ENCODE results near the gene RASGEF1C.

RASGEF1C gene

DNA sequence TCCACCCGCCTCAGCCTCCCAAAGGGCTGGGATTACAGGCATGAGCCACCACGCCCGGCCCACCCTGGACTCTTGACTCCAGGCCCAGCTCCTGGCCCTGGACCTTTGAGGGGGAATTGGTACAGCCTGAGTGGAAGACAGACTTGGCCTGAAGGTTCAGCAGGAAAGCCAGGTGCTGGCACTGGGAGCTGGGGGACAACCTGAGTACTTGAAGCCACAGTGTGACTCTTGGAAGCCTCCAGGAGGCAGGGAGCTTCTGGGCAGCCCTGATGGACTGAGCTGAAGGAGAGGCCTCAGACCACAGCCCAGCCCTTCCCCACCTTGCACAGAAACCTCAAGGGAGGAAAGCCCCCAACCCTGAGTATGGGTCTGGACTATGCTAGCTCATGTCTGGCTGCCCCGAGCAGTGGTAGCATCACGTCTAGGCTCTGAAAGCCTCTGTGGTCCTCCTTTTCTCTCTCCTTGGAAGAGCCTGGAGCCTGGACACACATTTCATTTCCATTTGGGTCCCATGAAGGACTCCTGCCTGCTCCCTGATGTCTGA is 54.1 kb downstream of the RASGEF1C start:
- Histone ChIP-seq H3K4me3 (ENCODE audit: low read depth in 1 of 2, low read length in 2 of 2) (no peak overlapping the region), H3K4me1 (ENCODE audit: control insufficient read depth in 1 of 2, insufficient read depth in 2 of 2, low read length in 2 of 2) (peaks cover 0 to 3% of the 10 kb centered on the region in 2 donors), H3K36me3 (ENCODE audit: control insufficient read depth in 1 of 2, insufficient read depth in 2 of 2, low read length in 2 of 2) (no peaks in the 10 kb centered on the region), H3K27ac (ENCODE audit: low read length) (no peak overlapping the region), H3K9me3 (ENCODE audit: control insufficient read depth in 1 of 2, low read length in 2 of 2) (peaks cover 0 to 3% of the 10 kb centered on the region in 2 donors), H3K27me3 (ENCODE audit: low read depth, low read length) (no peaks in the 10 kb centered on the region)

DNA sequence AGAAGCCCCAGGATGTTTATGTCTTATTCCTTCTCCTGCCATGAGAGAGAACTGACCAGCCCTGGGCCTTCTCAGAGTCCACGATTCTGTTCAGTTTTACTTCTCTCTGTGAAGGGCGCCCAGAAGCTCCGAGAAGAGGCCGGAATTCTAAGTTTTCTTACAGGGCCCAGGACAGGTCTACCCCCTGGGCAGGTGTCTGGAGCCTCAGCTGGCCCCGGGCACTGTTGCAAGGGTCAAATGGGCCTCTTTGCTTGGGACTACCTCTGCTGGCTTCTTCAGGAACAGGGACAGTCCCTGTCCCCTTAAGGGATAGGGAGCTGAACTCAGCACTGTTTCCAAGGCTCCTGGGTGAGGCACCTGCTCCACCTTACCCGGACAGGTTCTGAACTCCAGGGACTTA is 55.0 kb downstream of the RASGEF1C start:
- no peaks in the 10 kb centered on the region for H3K4me1 ChIP-seq (ENCODE audit: control insufficient read depth in 1 of 2, insufficient read depth in 2 of 2, low read length in 2 of 2)
- no peaks in the 10 kb centered on the region for H3K36me3 ChIP-seq (ENCODE audit: control insufficient read depth in 1 of 2, insufficient read depth in 2 of 2, low read length in 2 of 2)

DNA sequence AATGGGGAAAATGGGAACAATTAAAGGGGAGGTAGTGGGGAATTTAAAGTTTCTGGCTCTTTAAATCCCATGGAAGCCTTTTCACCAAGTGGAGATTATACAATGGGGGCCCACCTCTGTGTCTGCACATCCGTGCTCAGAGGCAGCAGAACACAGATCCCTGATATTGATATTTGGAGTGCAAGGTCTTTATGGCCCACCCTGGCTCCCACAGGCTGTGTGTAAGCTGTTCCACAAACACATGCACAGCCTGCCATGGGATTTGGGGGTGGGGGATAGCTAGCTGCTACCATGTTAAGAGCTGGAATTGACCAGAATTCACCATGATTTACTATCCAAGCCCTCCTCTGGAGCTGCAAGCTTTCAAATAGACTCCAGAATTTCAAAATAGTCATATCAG is 55.9 kb downstream of the RASGEF1C start:
- Histone ChIP-seq H3K36me3 (ENCODE audit: control insufficient read depth in 1 of 2, insufficient read depth in 2 of 2, low read length in 2 of 2) (no peaks in the 10 kb centered on the region), H3K9me3 (ENCODE audit: control insufficient read depth in 1 of 2, low read length in 2 of 2) (peaks cover 0 to 3% of the 10 kb centered on the region in 2 donors), H3K27ac (ENCODE audit: low read length) (no peak overlapping the region), H3K27me3 (ENCODE audit: low read depth, low read length) (no peaks in the 10 kb centered on the region), H3K4me1 (ENCODE audit: control insufficient read depth in 1 of 2, insufficient read depth in 2 of 2, low read length in 2 of 2) (no peaks in the 10 kb centered on the region), H3K4me3 (ENCODE audit: low read depth in 1 of 2, low read length in 2 of 2) (no peak overlapping the region)

More for the DNA sequence above, 55.0 kb downstream of the RASGEF1C start:
- H3K4me3 ChIP-seq (ENCODE audit: low read depth in 1 of 2, low read length in 2 of 2): no peak overlapping the region
- peaks cover 0 to 3% of the 10 kb centered on the region in 2 donors for H3K9me3 ChIP-seq (ENCODE audit: control insufficient read depth in 1 of 2, low read length in 2 of 2)
- H3K27ac ChIP-seq (ENCODE audit: low read length): no peak overlapping the region
- H3K27me3 ChIP-seq (ENCODE audit: low read depth, low read length): no peaks in the 10 kb centered on the region

DNA sequence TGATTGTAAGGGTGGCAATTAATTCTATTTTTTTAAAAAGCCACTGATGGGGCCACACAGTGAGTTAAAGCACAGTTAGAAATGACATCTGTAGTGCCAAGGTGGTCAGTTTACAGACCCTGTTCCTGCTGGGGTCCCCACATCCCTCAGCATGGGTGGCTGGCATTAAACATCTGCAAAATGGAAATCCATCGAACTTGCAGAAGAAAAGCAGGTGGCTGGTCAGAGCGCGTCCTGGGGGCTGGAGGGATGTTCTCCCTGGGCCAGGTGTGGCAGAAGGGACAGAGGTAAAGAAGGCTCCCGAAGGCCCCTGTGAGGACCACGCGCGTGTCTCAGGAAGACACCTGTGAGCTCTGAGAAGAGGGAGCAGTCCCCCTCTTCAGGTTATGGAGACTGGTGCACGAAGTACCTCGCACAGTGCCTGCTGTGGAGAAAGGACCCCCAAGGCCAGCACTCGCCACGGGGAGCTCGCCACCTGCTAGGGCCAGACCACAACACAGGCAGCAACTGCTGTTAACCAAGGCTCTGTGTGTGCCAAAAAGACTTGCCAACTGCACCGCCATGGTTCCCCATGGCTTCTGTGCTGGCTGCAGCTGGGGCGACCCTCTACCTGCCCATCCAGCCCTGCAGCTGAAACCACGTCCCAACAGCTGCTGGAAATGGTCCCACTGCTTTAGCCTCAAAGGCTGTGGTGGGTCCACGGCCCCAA is 65.2 kb downstream of the RASGEF1C start:
- no peaks in the 10 kb centered on the region for H3K36me3 ChIP-seq (ENCODE audit: control insufficient read depth in 1 of 2, insufficient read depth in 2 of 2, low read length in 2 of 2)
- no peak overlapping the region for H3K27ac ChIP-seq (ENCODE audit: low read length)
- no peak overlapping the region for H3K4me3 ChIP-seq (ENCODE audit: low read depth in 1 of 2, low read length in 2 of 2)
- no peaks in the 10 kb centered on the region for H3K4me1 ChIP-seq (ENCODE audit: control insufficient read depth in 1 of 2, insufficient read depth in 2 of 2, low read length in 2 of 2)
- H3K9me3 ChIP-seq (ENCODE audit: control insufficient read depth in 1 of 2, low read length in 2 of 2): peaks cover 0 to 11% of the 10 kb centered on the region in 2 donors
- no peaks in the 10 kb centered on the region for H3K27me3 ChIP-seq (ENCODE audit: low read depth, low read length)

DNA sequence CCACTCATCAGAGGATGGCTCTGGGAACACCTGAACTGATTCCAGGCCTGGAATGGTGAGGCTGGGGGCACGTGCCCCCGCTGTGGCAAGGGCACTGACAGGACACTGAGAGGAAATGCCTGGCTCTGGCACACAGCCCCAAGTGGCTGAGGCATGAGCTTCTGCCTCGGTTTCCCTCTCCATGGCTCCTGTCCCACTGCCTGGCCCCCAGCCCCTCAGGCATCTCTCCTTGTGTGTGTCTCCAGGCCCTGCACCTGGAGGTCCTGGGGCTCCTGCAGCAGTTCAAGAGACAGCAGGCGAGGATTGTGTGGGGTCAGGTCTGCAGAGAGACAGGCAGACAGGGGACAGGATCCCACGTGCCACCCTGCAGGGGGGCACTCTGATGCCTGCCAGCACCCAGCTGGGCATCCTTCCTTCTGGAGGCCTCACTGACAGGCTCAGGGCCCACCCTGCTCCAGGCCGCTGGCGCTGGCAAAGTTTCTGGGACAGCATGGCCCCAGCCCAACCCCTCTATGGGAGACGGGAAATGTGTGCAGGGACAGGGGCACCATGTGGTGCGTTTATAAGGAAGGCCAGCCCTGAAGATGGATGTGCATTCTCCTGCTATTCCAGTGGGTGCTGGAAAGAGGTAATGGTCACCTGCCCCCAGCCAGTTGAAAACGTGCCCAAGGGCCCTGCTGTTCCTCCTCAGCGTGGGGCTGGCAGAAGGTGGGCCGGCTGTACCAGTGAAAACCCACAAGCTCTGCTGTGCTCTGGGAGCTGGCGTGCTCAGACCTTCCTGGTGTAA is 66.0 kb downstream of the RASGEF1C start:
- H3K4me3 ChIP-seq (ENCODE audit: low read depth in 1 of 2, low read length in 2 of 2): no peak overlapping the region
- no peaks in the 10 kb centered on the region for H3K27me3 ChIP-seq (ENCODE audit: low read depth, low read length)
- peaks cover 0 to 11% of the 10 kb centered on the region in 2 donors for H3K9me3 ChIP-seq (ENCODE audit: control insufficient read depth in 1 of 2, low read length in 2 of 2)
- no peak overlapping the region for H3K27ac ChIP-seq (ENCODE audit: low read length)
- no peaks in the 10 kb centered on the region for H3K36me3 ChIP-seq (ENCODE audit: control insufficient read depth in 1 of 2, insufficient read depth in 2 of 2, low read length in 2 of 2)
- H3K4me1 ChIP-seq (ENCODE audit: control insufficient read depth in 1 of 2, insufficient read depth in 2 of 2, low read length in 2 of 2): no peaks in the 10 kb centered on the region

DNA sequence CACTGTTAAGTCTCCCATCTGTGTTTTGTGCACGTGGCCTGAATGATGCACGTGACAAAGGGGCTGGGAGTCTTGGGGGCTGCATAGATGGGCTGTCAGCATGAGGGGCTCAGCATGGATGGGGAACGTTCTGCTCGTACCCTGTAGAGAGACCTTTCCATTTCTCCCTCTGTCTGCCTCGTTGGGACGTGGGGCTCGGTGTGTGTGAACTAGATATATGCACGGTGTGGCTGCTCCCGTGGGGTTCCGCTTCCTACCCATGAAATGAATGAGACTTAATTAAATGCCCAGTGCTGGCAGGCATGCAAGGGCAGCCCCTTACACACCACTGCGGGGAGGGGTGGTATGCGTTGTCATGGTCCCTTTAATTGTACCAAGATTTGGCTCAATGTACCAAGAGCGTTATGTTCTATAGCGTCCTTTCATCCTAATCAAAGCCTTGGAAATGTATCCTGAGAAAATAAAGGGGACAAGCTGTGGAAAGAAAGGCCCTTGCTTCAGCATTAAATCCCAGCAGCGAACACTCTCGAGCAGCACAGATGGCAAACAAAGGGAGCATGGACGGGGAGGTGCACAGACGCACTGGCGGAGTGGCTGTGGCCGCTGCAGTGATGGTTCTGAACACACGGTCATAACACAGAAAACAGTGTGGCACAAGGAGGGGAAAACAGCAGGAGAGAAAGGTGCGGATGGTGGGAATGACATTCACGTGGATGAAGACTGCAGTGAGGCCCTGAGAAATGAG is 66.8 kb downstream of the RASGEF1C start:
- Histone ChIP-seq H3K36me3 (ENCODE audit: control insufficient read depth in 1 of 2, insufficient read depth in 2 of 2, low read length in 2 of 2) (no peaks in the 10 kb centered on the region), H3K9me3 (ENCODE audit: control insufficient read depth in 1 of 2, low read length in 2 of 2) (peaks cover 0 to 8% of the 10 kb centered on the region in 2 donors), H3K27me3 (ENCODE audit: low read depth, low read length) (no peaks in the 10 kb centered on the region), H3K4me1 (ENCODE audit: control insufficient read depth in 1 of 2, insufficient read depth in 2 of 2, low read length in 2 of 2) (no peaks in the 10 kb centered on the region), H3K27ac (ENCODE audit: low read length) (no peak overlapping the region), H3K4me3 (ENCODE audit: low read depth in 1 of 2, low read length in 2 of 2) (no peak overlapping the region)

DNA sequence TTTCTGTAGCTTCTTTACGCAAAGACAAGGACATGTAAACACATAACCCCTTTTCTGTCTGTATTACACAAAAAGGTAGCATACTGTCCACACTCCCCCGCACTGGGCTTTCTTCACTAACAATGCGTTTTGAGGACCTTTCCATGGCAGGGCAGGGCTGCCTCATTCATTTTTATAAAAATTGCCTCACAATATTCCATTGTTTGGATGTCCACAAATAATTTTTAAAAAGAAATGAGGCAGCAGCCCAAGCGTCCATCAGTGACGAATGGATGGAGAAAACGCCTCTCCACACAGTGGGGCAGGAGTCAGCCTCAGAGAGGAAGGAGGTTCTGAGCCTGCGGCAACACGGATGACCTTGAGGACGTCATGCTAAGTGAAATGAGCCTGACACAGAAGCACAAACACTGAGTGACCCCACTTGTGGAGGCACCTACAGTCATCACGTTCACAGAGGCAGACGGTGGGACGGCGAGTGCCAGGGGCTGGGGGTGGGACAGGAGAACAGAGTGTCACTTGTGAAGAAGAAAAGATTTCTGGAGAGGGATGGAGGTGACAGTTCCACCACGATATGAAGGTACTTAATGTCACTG is 67.8 kb downstream of the RASGEF1C start:
- Histone ChIP-seq H3K27ac (ENCODE audit: low read length) (no peak overlapping the region), H3K9me3 (ENCODE audit: control insufficient read depth in 1 of 2, low read length in 2 of 2) (peaks cover 0 to 3% of the 10 kb centered on the region in 2 donors), H3K4me3 (ENCODE audit: low read depth in 1 of 2, low read length in 2 of 2) (no peak overlapping the region), H3K27me3 (ENCODE audit: low read depth, low read length) (no peaks in the 10 kb centered on the region), H3K4me1 (ENCODE audit: control insufficient read depth in 1 of 2, insufficient read depth in 2 of 2, low read length in 2 of 2) (no peaks in the 10 kb centered on the region), H3K36me3 (ENCODE audit: control insufficient read depth in 1 of 2, insufficient read depth in 2 of 2, low read length in 2 of 2) (no peaks in the 10 kb centered on the region)

DNA sequence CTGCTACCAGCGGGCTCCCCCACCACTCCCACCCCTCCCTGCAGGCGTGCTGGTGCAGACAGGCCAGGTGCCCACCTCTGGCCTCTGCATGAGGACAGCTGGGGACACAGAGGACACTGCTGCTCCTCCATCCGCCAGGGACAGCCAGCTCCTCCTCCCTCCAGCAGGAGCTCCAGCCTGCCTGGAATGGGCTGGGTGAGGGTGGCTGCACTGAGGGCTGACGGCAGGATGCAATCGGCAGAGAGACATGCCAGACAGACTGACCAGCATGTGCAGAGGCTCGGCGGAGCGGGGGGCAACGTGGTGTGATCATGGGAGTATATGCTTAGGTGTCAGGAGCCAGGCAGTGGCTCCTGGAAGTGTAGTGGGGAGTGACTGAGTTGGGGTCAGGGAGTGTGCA is 68.4 kb downstream of the RASGEF1C start:
- H3K27ac ChIP-seq (ENCODE audit: low read length): no peak overlapping the region
- no peaks in the 10 kb centered on the region for H3K27me3 ChIP-seq (ENCODE audit: low read depth, low read length)
- H3K36me3 ChIP-seq (ENCODE audit: control insufficient read depth in 1 of 2, insufficient read depth in 2 of 2, low read length in 2 of 2): no peaks in the 10 kb centered on the region
- peaks cover 0 to under 1% of the 10 kb centered on the region in 2 donors for H3K9me3 ChIP-seq (ENCODE audit: control insufficient read depth in 1 of 2, low read length in 2 of 2)
- no peak overlapping the region for H3K4me3 ChIP-seq (ENCODE audit: low read depth in 1 of 2, low read length in 2 of 2)
- no peaks in the 10 kb centered on the region for H3K4me1 ChIP-seq (ENCODE audit: control insufficient read depth in 1 of 2, insufficient read depth in 2 of 2, low read length in 2 of 2)

DNA sequence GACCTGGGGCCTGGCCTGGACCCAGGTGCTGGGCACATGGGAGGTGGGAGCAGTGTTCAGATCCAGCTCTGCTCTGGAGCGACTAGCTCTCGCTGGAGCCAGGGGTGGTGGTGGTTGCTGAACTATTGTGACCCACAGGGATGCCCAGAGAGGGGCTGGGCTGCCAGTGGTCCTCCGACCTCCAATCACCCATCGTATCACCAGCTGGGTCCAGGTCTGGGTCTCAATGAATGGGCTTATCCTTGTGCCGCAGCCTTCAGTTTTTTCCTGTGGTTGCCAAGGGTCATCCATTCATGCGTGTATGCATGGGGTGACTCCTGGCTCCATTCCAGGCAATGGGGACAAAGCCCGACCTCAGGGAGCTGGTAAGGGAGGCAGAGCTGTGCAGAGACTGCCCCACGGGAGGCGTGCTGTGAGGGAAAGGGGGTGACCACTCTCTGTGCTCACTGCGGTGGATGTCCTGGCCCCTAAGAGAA is 68.9 kb downstream of the RASGEF1C start:
- no peaks in the 10 kb centered on the region for H3K27me3 ChIP-seq (ENCODE audit: low read depth, low read length)
- no peaks in the 10 kb centered on the region for H3K9me3 ChIP-seq (ENCODE audit: control insufficient read depth in 1 of 2, low read length in 2 of 2)
- no peak overlapping the region for H3K4me3 ChIP-seq (ENCODE audit: low read depth in 1 of 2, low read length in 2 of 2)
- no peak overlapping the region for H3K27ac ChIP-seq (ENCODE audit: low read length)
- no peaks in the 10 kb centered on the region for H3K36me3 ChIP-seq (ENCODE audit: control insufficient read depth in 1 of 2, insufficient read depth in 2 of 2, low read length in 2 of 2)
- no peaks in the 10 kb centered on the region for H3K4me1 ChIP-seq (ENCODE audit: control insufficient read depth in 1 of 2, insufficient read depth in 2 of 2, low read length in 2 of 2)

DNA sequence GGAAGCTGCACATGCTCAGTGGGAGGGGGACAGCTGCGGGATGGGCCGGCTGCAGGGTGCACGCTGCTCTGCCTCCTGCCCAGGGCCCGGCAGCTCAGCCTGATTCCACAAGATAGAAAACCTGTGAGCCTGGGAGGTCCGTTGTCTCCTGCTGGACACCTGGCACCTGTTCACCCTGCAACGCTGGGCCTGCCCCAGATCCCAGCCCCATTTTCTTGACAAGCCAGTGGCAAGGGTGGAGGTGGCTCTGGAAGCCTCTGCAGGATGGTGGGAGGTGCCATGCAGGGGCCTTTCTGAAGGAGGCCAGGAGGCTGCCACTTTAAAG is 69.3 kb downstream of the RASGEF1C start:
- Histone ChIP-seq H3K4me3 (ENCODE audit: low read depth in 1 of 2, low read length in 2 of 2) (no peak overlapping the region), H3K27me3 (ENCODE audit: low read depth, low read length) (no peaks in the 10 kb centered on the region), H3K36me3 (ENCODE audit: control insufficient read depth in 1 of 2, insufficient read depth in 2 of 2, low read length in 2 of 2) (no peaks in the 10 kb centered on the region), H3K9me3 (ENCODE audit: control insufficient read depth in 1 of 2, low read length in 2 of 2) (no peaks in the 10 kb centered on the region), H3K4me1 (ENCODE audit: control insufficient read depth in 1 of 2, insufficient read depth in 2 of 2, low read length in 2 of 2) (no peaks in the 10 kb centered on the region), H3K27ac (ENCODE audit: low read length) (no peak overlapping the region)

Measured in muscle layer of duodenum (tissue), 2 donors.